HepG2 (cell line): ENCODE measurements around the gene UCN. TPM values are rescaled to one million over a fixed set of nuclear protein-coding genes. Genes with fewer than 3 reads are reported as not detected.

Experiments used
- EP300 ChIP-seq, 3 experiments: sonication (generic) in 1 of 3; formaldehyde crosslinking in 1 of 3; IDR thresholded peaks; 2 replicates each; pipeline versions ENCODE4 v1.5.1 to v1.6.1; 2011 to 2020; ENCODE audit warnings: low read depth in 2 of 3, low read length in 2 of 3, borderline replicate concordance in 1 of 3, improper control_type of control experiment in 1 of 3, mild to moderate bottlenecking in 1 of 3, missing genetic modification reagents in 1 of 3, moderate library complexity in 1 of 3
- RARA ChIP-seq: IDR thresholded peaks from 2 replicates; pipeline ENCODE4 v1.6.1; 2016; ENCODE audit warnings: missing genetic modification reagents, missing compliant biosample characterization
- TBL1XR1 ChIP-seq: fragments of 150-350 bp; IDR thresholded peaks from 2 replicates; pipeline ENCODE4 v1.6.1; 2014; ENCODE audit warnings: borderline replicate concordance, low read length; ENCODE audit not compliant: partially characterized antibody
- YEATS4 ChIP-seq: sonication (generic); formaldehyde crosslinking; IDR thresholded peaks from 2 replicates; pipeline ENCODE4 v1.4.0; 2020; ENCODE audit warnings: missing genetic modification reagents, borderline replicate concordance
- ZHX1 ChIP-seq: sonication (generic); formaldehyde crosslinking; IDR thresholded peaks from 2 replicates; pipeline ENCODE4 v1.8.1; 2022; ENCODE audit warnings: low read depth, mild to moderate bottlenecking, missing genetic modification reagents
- ZNF574 ChIP-seq: sonication (generic); formaldehyde crosslinking; IDR thresholded peaks from 2 replicates; pipeline ENCODE4 v1.4.0; 2020; ENCODE audit warnings: missing genetic modification reagents
- ZNF589 ChIP-seq: sonication (generic); formaldehyde crosslinking; conservative IDR thresholded peaks from 2 replicates; pipeline ENCODE4 v1.8.0; 2022; ENCODE audit warnings: mild to moderate bottlenecking, moderate library complexity, missing genetic modification reagents
- ZNF891 ChIP-seq: sonication (generic); formaldehyde crosslinking; IDR thresholded peaks from 2 replicates; pipeline ENCODE4 v1.5.0; 2020; ENCODE audit warnings: mild to moderate bottlenecking, missing genetic modification reagents
- polyA plus RNA-seq, 8 experiments: library from polyadenylated mRNA; depleted of rRNA in 3 of 8; stranded (reverse) in 7 of 8; unstranded in 1 of 8; fragments of >200 nt; fragmentation: Illumina TruSeq in 4 of 8; extraction: Trizol in 4 of 8; gene quantifications; 2 replicates each; pipeline versions ENCODE4 v1.2.1 to v1.2.3, GENCODE V29; 2011 to 2016; ENCODE audit warnings: low read depth in 4 of 8, missing spikeins in 1 of 8, mixed read lengths in 1 of 8; ENCODE audit not compliant: insufficient read depth in 1 of 8
- total RNA-seq, 5 experiments: library from RNA; depleted of rRNA; stranded (reverse); fragments of >200 nt; fragmentation: Illumina TruSeq; extraction: Trizol; gene quantifications; 2 replicates each; pipeline ENCODE4 v1.2.3, GENCODE V29; 2016; ENCODE audit warnings: low read depth in 1 of 5
- TF ChIP-seq, protein P1 (sequence below): sonication (generic); formaldehyde crosslinking; IDR thresholded peaks from 2 replicates; pipeline ENCODE4 v1.5.0; 2020; ENCODE audit warnings: mild to moderate bottlenecking, missing genetic modification reagents, borderline replicate concordance
- TF ChIP-seq, protein P2 (sequence below), 2 experiments: sonication (generic) in 1 of 2; formaldehyde crosslinking in 1 of 2; IDR thresholded peaks; 2 replicates each; pipeline versions ENCODE4 v1.4.0 to v1.6.1; 2016 to 2020; ENCODE audit warnings: borderline replicate concordance in 1 of 2, low read depth in 1 of 2, mild to moderate bottlenecking in 1 of 2, missing genetic modification reagents in 1 of 2
- TF ChIP-seq, protein P3 (sequence below): sonication (generic); formaldehyde crosslinking; IDR thresholded peaks from 2 replicates; pipeline ENCODE4 v1.5.0; 2020; ENCODE audit warnings: missing genetic modification reagents

Gene UCN
- total and polyA plus RNA-seq, 2 of the 13 experiments (the other 11 are each of a cell fraction or from before 2014, with no cell fraction given) = 1.2 to 2.3 TPM

DNA sequence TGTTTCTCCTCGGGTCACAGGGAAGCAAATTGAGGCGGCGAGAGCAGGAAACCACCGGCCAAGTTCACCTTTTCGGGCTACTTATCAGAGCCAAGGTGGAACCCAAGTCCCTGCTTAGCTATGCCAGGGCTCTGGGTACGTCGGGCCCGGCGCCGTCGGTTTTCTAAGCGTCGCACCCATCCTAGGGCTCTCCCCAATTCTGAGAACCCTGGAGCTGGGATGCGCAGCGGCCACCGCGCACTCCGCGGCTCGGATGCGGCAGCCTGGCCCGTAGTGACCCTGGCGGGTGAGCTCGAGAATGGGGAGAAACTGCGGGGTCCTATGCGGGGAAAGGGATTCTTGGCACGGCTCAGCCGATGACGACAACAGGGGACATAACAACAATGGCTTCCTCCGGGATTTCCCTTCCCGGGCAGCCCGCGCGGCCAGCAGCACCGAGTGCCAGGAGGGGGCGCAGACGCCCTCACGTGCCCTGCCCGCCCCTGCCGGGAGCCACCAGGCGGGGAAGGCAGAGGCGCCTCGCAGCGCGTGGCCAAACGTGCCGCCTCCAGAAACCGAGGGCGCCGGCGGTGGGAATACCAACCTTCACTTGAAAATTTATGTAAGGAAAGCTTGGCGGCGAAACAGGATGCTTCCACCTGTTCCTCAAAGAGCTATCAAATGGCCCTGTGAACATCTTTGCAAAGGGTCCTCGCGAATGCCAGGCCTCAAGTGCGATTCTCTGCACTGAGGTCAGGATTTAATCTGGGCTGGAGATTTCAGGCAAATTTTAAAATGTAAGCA lies 43.3 kb downstream of the UCN start (continued):
- TF ChIP-seq, protein P1, sequence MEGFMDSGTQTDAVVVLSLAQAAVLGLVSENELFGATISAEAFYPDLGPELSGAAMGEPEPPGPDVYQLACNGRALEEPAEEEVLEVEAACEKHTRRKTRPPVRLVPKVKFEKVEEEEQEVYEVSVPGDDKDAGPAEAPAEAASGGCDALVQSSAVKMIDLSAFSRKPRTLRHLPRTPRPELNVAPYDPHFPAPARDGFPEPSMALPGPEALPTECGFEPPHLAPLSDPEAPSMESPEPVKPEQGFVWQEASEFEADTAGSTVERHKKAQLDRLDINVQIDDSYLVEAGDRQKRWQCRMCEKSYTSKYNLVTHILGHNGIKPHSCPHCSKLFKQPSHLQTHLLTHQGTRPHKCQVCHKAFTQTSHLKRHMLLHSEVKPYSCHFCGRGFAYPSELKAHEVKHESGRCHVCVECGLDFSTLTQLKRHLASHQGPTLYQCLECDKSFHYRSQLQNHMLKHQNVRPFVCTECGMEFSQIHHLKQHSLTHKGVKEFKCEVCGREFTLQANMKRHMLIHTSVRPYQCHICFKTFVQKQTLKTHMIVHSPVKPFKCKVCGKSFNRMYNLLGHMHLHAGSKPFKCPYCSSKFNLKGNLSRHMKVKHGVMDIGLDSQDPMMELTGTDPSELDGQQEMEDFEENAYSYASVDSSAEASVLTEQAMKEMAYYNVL = peak; percentile 58; the same call in 1 of the 2 replicates
- TF ChIP-seq RARA (CRISPR knock-in tag) (peak; percentile 28; the same call in 1 of the 2 replicates), EP300 (IDR thresholded peaks at IDR 0.05; ENCODE audit: low read depth in 2 of 2, low read length in 2 of 2) (0 out of 4 replicates have a peak, but pooled peaks of 1 of the 2 experiments have one; percentile 22), EP300 (CRISPR knock-in tag; IDR thresholded peaks at IDR 0.05; ENCODE audit: borderline replicate concordance) (0 out of 2 replicates have a peak, but pooled peaks have one; percentile 48), YEATS4 (CRISPR knock-in tag) (no peak), ZNF574 (CRISPR knock-in tag) (peak; percentile 76), TBL1XR1 (no peak), ZHX1 (peak; percentile 89), ZNF589 (0 out of 2 replicates have a peak, but pooled peaks have one; percentile 29), ZNF891 (CRISPR knock-in tag) (peak; percentile 87; the same call in 1 of the 2 replicates)
- TF ChIP-seq, protein P2, sequence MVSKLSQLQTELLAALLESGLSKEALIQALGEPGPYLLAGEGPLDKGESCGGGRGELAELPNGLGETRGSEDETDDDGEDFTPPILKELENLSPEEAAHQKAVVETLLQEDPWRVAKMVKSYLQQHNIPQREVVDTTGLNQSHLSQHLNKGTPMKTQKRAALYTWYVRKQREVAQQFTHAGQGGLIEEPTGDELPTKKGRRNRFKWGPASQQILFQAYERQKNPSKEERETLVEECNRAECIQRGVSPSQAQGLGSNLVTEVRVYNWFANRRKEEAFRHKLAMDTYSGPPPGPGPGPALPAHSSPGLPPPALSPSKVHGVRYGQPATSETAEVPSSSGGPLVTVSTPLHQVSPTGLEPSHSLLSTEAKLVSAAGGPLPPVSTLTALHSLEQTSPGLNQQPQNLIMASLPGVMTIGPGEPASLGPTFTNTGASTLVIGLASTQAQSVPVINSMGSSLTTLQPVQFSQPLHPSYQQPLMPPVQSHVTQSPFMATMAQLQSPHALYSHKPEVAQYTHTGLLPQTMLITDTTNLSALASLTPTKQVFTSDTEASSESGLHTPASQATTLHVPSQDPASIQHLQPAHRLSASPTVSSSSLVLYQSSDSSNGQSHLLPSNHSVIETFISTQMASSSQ (IDR thresholded peaks at IDR 0.05; ENCODE audit: low read depth) = no peak
- TF ChIP-seq, protein P2 (CRISPR knock-in tag; IDR thresholded peaks at IDR 0.05; ENCODE audit: borderline replicate concordance) = no peak
- TF ChIP-seq, protein P3, sequence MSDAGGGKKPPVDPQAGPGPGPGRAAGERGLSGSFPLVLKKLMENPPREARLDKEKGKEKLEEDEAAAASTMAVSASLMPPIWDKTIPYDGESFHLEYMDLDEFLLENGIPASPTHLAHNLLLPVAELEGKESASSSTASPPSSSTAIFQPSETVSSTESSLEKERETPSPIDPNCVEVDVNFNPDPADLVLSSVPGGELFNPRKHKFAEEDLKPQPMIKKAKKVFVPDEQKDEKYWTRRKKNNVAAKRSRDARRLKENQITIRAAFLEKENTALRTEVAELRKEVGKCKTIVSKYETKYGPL (CRISPR knock-in tag) = no peak
